ENCODE data around the gene TMC7.

Gene TMC7

DNA sequence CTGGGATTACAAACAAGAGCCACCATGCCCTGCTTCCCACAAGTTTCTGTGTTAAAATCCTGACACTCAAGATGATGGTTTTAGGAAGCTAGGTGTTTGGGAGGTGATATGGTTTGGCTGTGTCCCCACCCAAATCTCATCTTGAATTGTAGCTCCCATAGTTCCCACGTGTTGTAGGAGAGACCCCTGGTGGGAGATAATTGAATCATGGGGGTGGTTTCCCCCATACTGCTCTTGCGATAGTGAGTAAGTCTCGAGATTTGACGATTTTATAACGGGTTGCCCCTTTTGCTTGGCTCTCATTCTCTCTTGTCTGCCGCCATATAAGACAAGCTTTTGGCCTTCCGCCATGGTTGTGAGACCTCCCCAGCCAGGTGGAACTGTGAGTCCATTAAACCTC, 40.3 kb upstream of the TMC7 start:
- Histone ChIP-seq H3F3A (ENCODE audit: low read depth) (no peaks in the 10 kb centered on the region), H3K4me1 (ENCODE audit: insufficient read depth, low read length, poor library complexity, severe bottlenecking) (no peaks in the 10 kb centered on the region), H3K9me3 (ENCODE audit: insufficient read depth, low read depth, low read length) (no peaks in the 10 kb centered on the region), H3K9ac (ENCODE audit: low read depth, low read length, poor library complexity, severe bottlenecking) (no peak overlapping the region), H3K36me3 (ENCODE audit: insufficient read depth, low read length) (no peaks in the 10 kb centered on the region), H3K4me3 (ENCODE audit: low read length, poor library complexity, severe bottlenecking) (no peak overlapping the region), H4K20me1 (ENCODE audit: insufficient read depth, low read length, poor library complexity, severe bottlenecking) (no peaks in the 10 kb centered on the region), H3K9me2 (replicated peaks; ENCODE audit: low read depth, low read length) (no peaks in the 10 kb centered on the region), H3K27me3 (ENCODE audit: insufficient read depth, low read length, poor library complexity, severe bottlenecking) (no peaks in the 10 kb centered on the region), H2AFZ (ENCODE audit: low read length) (no peak overlapping the region), H3K79me2 (ENCODE audit: insufficient read depth, low read length) (no peaks in the 10 kb centered on the region), H3K4me2 (ENCODE audit: low read depth, low read length, poor library complexity, severe bottlenecking) (no peak overlapping the region)
- no peak for TF ChIP-seq EZH2phosphoT487 (IDR thresholded peaks at IDR 0.05; ENCODE audit: borderline replicate concordance)
- TF ChIP-seq, protein P1, sequence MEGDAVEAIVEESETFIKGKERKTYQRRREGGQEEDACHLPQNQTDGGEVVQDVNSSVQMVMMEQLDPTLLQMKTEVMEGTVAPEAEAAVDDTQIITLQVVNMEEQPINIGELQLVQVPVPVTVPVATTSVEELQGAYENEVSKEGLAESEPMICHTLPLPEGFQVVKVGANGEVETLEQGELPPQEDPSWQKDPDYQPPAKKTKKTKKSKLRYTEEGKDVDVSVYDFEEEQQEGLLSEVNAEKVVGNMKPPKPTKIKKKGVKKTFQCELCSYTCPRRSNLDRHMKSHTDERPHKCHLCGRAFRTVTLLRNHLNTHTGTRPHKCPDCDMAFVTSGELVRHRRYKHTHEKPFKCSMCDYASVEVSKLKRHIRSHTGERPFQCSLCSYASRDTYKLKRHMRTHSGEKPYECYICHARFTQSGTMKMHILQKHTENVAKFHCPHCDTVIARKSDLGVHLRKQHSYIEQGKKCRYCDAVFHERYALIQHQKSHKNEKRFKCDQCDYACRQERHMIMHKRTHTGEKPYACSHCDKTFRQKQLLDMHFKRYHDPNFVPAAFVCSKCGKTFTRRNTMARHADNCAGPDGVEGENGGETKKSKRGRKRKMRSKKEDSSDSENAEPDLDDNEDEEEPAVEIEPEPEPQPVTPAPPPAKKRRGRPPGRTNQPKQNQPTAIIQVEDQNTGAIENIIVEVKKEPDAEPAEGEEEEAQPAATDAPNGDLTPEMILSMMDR (conservative IDR thresholded peaks at IDR 0.05; ENCODE audit: low read length), result peak; percentile 22; the same call in 1 of the 2 replicates

DNA sequence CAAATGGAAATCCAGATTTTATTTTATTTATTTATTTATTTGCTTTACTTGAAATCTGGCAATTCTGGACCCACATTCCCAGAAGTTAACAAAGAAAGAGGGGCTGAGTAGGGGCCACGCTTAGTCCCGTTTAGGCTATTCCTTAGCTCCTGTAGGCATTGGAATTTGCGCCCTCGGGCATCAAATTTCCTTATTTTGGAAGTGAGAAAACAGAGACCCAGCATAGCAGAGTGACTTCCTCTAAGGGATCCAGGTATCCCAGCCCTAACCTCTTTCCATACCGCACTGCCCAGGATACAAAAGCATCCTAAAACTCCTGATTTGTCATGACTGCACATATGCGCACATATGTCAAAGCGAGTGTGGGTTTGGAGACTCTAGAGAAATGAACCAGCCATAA, 38.5 kb upstream of the TMC7 start:
- Histone ChIP-seq H3K9me2 (replicated peaks; ENCODE audit: low read depth, low read length) (no peaks in the 10 kb centered on the region), H3K4me2 (ENCODE audit: low read depth, low read length, poor library complexity, severe bottlenecking) (peak overlapping the region; percentile 77), H3K79me2 (ENCODE audit: insufficient read depth, low read length) (no peaks in the 10 kb centered on the region), H3K36me3 (ENCODE audit: insufficient read depth, low read length) (no peaks in the 10 kb centered on the region), H2AFZ (ENCODE audit: low read length) (peak overlapping the region; percentile 99; the same call in 1 of the 2 replicates), H3K4me3 (ENCODE audit: low read length, poor library complexity, severe bottlenecking) (no peak overlapping the region), H3K9me3 (ENCODE audit: insufficient read depth, low read depth, low read length) (no peaks in the 10 kb centered on the region), H3K4me1 (ENCODE audit: insufficient read depth, low read length, poor library complexity, severe bottlenecking) (no peaks in the 10 kb centered on the region), H3F3A (ENCODE audit: low read depth) (no peaks in the 10 kb centered on the region), H3K27me3 (ENCODE audit: insufficient read depth, low read length, poor library complexity, severe bottlenecking) (no peaks in the 10 kb centered on the region), H3K9ac (ENCODE audit: low read depth, low read length, poor library complexity, severe bottlenecking) (no peak overlapping the region), H4K20me1 (ENCODE audit: insufficient read depth, low read length, poor library complexity, severe bottlenecking) (no peaks in the 10 kb centered on the region)
- no peak for TF ChIP-seq EZH2phosphoT487 (IDR thresholded peaks at IDR 0.05; ENCODE audit: borderline replicate concordance)
- TF ChIP-seq, protein P1 (conservative IDR thresholded peaks at IDR 0.05; ENCODE audit: low read length), result no peak

DNA sequence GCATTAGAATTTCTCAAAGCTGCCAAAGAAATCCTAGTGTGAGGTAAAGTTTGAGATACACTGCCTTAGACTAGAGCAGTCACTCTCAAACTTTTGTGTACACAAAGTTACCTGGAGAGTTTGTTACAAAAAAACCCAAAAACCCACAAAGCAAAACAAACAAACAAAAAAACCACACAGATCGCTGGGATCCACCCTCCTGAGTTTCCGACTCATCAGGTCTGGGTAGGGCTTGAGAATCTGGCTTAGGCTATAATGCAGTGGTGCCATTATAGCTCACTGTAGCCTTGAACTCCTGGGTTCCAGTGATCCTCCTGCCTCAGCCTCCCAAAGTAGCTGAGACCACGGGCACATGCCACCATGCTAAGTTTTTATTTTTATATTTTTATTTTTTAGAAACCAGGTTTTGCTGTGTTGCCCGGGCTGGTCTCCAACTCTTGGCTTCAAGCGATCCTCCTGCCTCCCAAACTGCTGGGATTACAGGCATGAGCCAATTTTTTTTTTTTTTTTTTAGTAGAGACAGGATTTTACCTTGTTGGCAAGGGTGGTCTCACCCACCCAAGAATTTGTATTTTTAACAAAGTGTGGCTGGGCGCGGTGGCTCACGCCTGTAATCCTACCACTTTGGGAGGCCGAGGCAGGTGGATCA, 35.2 kb upstream of the TMC7 start:
- H3K4me3 ChIP-seq (ENCODE audit: low read length, poor library complexity, severe bottlenecking), result no peak overlapping the region
- no peaks in the 10 kb centered on the region for H3K9me2 ChIP-seq (replicated peaks; ENCODE audit: low read depth, low read length)
- no peaks in the 10 kb centered on the region for H3K27me3 ChIP-seq (ENCODE audit: insufficient read depth, low read length, poor library complexity, severe bottlenecking)
- H2AFZ ChIP-seq (ENCODE audit: low read length), result no peak overlapping the region
- no peak overlapping the region for H3K9ac ChIP-seq (ENCODE audit: low read depth, low read length, poor library complexity, severe bottlenecking)
- no peak overlapping the region for H3K4me2 ChIP-seq (ENCODE audit: low read depth, low read length, poor library complexity, severe bottlenecking)
- H3K9me3 ChIP-seq (ENCODE audit: insufficient read depth, low read depth, low read length), result no peaks in the 10 kb centered on the region
- H3F3A ChIP-seq (ENCODE audit: low read depth), result no peaks in the 10 kb centered on the region
- H3K4me1 ChIP-seq (ENCODE audit: insufficient read depth, low read length, poor library complexity, severe bottlenecking), result no peaks in the 10 kb centered on the region
- TF ChIP-seq, protein P1 (conservative IDR thresholded peaks at IDR 0.05; ENCODE audit: low read length), result no peak
- TF ChIP-seq EZH2phosphoT487 (IDR thresholded peaks at IDR 0.05; ENCODE audit: borderline replicate concordance), result no peak
- no peaks in the 10 kb centered on the region for H3K36me3 ChIP-seq (ENCODE audit: insufficient read depth, low read length)
- no peaks in the 10 kb centered on the region for H3K79me2 ChIP-seq (ENCODE audit: insufficient read depth, low read length)
- no peaks in the 10 kb centered on the region for H4K20me1 ChIP-seq (ENCODE audit: insufficient read depth, low read length, poor library complexity, severe bottlenecking)

Data from Loucy (cell line).